A172 (cell line): Measurements from ENCODE around the gene CEACAM20. TPM values are rescaled to one million over a fixed set of nuclear protein-coding genes. Genes with fewer than 3 reads are reported as not detected.
"Not testable (repeated sequence)": the region's sequence is repeated elsewhere in the genome, so short reads cannot be mapped to it uniquely, and the experiment has no call there.

Experiments
- DNase-seq: peaks from one replicate; pipeline ENCODE4 v3.0.0-alpha.2; 2015; ENCODE audit warnings: low spot score
- total RNA-seq: library from RNA; depleted of rRNA; stranded (reverse); fragments of >200 nt; shearing (Covaris generic); gene quantifications from 2 replicates; pipeline ENCODE4 v1.2.3, GENCODE V29; 2014

CEACAM20 gene
- total RNA-seq, 1 experiment from 2014 or later: not detected

GRCh38 chr19:44548736-44549135, 19.3 kb upstream of the CEACAM20 start:
- peak; percentile 68 for DNase-seq

DNA sequence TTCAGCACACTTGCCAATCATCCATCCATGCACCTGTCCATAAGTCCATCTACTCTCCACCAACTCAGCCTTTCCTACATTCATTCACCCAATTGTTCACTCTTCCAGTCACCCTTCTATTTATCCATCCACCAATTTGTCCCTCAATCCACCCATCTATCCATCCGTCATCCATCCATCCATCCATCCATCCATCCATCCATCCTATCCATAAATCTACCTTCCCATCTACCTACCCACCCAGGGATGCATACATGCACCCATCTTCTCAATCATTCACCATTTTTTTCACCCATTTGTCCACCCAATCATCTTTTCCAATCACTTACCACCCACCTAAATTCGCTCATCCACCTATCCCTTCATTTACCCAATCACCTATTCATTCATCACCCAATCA, 14.6 kb upstream of the CEACAM20 start:
- DNase-seq: no peak

DNA sequence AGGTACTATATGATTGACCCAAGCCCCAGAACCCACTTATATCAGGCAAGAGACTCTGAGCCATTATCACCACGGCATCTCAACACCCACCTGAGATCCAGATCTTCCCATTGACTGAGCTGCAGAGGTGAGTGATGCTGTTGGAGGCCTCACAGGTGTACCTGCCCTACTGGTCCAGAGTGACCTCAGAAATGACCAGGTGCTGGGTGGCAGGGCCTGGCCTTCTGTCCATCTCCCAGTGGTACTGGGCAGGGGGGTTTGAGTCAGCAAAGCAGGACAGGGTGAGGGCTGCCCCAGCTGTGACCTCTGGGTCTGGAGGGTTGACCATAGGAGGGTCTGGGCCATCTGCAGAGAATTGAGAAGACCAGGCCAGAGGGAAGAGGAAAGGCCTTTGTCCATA, 13.2 kb upstream of the CEACAM20 start:
- no peak for DNase-seq

GRCh38 chr19:44540736-44541135, 11.3 kb upstream of the CEACAM20 start:
- DNase-seq: no peak

DNA sequence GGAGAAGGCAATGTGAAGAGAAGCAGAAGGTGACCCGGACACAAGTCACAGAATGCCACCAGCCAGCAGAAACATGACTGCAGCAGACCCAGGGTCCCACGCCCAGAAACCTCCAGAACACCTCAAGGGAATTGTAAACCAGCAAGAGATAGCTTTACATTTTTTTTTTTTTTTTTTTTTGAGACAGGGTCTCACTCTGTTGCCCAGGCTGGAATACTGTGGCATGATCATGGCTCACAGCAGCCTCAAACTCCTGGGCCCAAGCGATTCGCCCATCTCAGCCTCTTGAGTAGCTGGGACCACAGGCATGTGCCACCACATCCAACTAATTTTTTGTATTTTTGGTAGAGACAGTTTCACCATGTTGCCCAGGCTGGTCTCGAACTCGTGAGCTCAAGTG, 10.5 kb upstream of the CEACAM20 start:
- DNase-seq: no peak

DNA sequence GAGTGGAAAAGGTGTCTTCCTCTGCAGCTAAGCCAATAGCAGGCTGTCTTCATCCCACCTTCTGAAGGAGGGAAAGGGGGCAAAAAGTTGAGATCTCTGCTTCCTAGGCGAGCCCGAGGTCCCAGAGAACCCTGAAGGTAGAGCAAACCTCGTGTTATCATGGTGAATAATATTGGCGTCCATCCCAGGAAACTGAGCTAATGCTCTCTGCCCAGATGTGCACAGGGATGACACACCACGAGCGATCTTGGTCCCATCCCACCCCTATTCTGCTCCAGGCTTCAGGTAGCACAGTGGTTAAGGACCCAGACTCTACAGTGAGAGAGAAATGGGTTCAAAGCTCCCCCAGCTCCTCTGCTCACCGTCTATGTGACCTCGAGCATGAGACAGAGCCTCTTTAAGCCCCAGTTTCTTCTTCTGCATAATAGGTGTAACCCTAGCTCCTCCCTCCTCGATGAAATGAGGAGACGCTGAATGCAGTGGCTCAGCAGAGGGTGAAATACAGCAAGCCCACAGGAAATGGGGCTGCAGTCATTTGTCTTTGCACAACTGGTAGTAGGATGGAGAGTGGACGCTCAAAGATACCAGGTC, 9.9 kb upstream of the CEACAM20 start:
- peak; percentile 16 for DNase-seq

DNA sequence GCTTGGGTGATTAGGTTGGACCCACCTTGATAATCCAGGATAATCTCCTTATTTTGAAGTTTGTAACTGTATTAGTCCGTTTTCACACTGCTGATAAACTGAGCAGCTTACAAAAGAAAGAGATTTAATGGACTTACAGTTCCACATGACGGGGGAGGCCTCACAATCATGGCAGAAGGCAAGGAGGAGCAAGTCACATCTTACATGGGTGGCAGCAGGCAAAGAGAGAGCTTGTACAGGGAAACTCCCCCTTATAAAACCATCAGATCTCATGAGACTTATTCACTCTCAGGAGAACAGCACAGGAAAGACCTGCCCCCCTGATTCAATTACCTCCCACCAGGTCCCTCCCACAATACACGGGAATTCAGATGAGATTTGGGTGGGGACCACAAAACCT, 5.9 kb upstream of the CEACAM20 start:
- DNase-seq: not testable (repeated sequence)

- DNase-seq: no peak
These were observed 3.3 kb upstream of the CEACAM20 start for GRCh38 chr19:44532819-44533218.

GRCh38 chr19:44530777-44531176, 1.3 kb upstream of the CEACAM20 start:
- peak; percentile 26 for DNase-seq

DNA sequence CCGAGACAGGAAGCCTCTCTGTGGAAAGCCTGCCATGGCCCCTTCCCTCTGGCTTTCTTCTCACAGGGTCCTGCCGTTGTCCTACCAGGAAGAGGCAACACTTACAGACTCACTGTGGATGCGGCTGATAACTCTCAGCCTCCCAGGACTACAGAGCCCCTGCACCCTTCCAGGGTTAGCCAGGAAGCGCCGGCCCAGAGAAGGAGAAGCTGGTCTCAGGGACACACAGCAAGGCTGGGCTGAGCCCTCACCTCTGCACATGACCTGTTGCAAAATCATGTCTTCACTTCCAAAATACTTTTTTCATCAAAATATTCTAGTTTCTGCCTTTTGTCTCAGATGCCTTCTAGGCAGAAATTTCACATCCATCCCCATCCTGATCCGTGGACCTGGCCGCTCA, 1.9 kb downstream of the CEACAM20 start:
- DNase-seq: no peak

- no peak for DNase-seq
These were observed 3.6 kb downstream of the CEACAM20 start for GRCh38 chr19:44525721-44526430.

- DNase-seq: no peak
These were observed 8.1 kb downstream of the CEACAM20 start for GRCh38 chr19:44521370-44521769.

DNA sequence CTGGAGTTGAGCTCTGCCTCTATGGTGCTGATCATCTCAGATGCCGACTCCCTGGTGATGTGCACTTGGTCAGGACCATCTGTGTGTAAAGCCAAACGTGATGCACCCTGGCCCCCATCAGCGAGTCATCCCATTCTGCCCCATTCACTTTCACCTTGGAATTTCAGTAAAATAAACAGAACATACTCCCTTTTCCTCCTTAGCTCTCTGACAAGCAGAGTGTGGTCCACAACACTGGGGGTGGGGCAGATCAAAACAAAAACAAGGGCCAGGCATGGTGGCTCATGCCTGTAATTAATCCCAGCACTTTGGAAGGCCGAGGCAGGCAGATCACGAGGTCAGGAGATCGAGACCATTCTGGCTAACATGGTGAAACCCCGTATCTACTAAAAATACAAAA, 12.3 kb downstream of the CEACAM20 start:
- DNase-seq: no peak

DNA sequence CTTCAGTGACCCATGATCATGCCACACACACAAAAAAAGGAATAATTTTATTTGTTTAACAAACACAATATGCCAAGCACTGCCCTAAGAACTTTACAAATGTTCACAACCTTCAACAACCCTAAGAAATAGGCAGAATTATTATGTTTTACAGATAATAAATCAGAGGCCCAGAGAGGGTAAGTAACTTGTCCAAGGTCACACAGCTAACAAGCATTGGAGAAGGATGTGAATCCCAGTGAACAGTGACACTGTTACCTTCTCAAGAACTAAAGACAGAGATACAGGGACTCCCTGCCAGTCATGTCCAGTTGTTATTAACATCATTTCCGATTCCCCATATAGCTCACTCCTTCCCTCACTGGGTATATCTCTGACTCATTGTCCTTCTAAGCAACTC, 13.6 kb downstream of the CEACAM20 start:
- no peak for DNase-seq

DNA sequence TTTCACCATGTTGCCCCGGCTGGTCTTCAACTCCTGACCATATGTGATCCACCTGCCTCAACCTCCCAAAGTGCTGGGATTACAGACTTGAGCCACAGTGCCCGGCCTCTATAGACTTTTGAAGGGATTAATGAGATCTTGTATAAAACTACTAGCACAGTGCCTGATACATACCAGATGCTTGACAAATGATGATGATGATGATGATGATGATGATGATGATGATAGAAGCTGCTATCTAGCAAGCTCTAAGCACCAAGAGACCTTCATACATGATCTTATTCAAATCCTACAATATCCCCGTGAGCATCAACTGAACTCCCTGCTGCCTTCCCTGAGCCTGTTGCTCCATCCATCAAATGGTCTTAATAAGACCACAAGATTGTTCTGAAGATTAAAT, 14.4 kb downstream of the CEACAM20 start:
- no peak for DNase-seq

DNA sequence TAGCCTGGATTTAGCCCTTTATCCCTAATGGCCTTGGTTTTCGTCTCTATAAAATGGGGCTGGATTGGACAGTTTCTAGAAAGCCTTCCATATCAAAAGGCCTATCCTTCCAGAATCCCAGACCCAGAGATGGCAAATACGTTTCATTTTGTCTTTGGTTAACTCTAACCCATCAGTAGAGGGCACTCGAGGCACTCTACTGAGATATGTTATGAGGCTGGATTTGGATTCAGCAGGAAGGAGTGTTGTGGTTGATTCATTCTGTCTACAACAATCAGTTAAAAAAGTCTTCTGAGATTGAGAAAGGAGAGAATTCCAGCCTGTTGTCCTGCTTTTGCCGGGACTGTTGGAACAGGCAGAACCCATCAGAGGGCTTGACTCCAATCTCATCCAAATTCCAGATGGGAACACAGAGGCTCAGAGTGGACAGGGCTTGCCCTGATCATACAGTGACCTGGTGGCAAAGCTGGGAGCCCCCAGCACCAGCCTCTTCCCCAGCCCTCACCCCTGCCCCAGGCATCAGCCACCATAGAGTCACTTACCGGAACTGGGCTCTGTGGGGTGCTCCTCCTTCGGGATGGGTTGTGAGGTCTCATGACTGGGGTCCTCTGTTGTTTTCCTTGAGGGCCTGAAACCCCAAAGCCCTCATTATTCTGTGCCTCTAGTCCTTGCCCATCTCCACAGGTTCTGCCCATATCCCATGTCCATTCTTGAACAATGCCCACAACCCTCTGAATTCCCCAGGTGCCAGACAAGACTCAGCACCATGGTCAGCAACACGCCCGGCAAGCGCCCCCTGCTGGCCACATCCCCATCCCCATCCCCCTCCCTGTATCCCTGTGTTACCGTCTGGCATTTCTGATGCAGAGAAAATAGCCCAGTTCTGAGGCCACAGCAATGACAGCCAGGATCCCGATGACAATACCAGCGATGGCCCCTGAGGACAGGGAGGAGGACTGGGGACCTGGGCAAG, 16.9 kb downstream of the CEACAM20 start:
- peak; percentile 40 for DNase-seq

DNA sequence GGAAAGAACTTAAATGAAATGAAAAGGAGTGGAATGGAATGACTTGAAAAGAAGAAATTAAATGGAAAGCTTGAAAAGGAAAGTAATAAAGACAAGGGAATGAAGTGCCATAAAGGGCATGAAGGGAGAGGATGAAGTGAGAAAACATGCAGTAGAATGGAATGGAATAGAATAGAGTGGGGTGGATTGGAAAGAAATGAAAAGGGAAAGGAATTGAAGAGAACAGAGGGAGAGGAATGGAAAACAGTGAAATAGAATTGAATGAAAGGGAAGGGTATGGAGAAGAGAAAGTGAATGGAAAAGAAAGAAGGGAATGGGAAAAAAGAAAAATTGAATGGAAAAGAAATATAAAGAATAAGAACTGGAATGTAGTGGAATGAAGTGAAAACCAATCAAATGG, 20.0 kb downstream of the CEACAM20 start:
- no peak for DNase-seq

DNA sequence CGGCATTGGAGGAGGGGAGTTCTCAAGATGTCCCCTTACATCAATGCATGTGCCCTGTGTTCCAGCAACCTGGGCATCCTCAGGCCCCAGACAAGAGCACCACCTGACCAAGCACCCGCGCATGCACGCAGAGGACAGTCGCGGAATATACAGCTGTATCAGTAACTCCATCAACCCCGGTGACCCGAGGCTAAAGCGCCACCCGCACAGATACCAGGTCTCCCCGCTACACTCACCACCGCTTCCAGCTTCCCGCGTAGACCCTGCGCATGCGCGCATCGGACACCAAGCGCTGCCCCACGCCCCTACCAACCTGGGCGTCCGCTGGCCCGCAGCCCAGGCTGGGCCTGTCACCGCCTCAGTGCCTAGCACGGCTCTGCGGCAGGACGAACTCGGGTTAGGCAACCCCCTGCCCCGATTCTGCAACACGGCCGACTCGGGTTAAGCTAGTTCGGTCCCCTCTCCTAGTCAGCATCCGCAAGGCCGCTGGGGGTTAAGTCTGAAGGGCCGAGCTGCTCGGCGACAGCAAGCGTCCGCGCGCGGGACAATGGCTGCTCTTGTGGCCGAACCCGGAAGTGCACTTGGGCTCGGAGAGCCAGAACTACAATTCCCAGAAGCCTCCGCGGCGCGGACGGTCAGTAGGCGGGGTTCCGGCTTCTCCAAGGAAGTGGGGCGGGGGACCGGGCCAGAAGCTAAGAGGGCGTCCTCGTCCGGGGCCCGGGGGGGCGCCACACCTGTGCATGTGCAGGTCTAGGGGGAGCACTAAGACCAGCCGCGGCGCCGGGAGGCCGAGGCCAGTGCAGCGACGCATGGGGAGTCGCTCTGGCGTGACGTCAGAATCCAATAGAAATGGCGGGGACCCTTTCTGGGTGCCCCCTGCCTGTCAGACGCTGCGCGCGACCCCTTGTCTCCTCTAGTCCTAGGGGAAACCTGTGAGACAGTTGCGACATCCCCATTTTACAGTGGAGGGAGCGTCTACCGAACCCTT, 29.2 kb downstream of the CEACAM20 start, which contains the start of gene ZNF180:
Gene ZNF180 (minus strand): TSS at position 561 of the 988 bp plus-strand sequence. CDS start 3,188 bp downstream, outside the sequence.
- DNase-seq: peak; percentile 92

DNA sequence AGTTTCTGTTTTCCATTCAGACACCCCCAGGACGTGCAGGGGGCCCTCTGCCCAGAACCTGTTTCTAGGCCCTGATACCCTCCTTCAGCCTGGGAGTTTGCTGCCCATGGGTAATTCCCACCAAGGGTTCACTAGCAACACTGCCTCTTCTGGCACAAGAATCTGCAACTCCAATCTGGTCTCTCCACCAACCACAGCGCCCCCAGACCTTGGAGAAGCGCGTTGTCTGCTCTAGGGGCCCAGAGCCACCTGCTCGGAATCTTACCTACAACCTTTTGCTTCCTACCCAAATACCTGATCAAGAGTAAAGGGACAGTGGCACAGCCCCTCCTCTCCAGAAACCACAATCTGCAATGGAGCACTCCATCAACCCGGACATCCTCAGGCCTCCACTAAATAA, 29.9 kb downstream of the CEACAM20 start:
- DNase-seq: no peak

DNA sequence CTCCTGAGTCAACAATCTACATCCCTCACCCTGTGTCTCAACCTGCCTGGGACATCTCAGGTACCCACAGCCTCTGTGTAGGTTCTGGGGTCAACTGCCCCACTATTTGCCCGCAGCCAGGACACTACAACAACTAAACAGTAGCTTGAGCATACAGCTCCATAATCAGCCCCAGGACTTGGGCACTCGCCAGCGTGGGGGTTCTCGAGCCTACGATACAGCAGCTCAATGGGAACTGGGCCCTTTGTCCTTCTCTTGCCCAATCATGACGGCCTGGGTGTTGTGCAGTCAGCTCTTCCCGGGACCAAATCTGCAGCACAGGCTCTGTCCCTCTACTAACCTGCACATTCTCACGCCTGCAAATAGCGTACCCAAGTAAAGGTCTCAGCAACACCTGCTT, 30.5 kb downstream of the CEACAM20 start:
- DNase-seq: no peak

- no peak for DNase-seq
These were observed 32.8 kb downstream of the CEACAM20 start for GRCh38 chr19:44496711-44497110.
